ENCODE data around the gene SLC22A7. TPM values are rescaled to one million over a fixed set of nuclear protein-coding genes. Genes with fewer than 3 reads are reported as not detected.

The SLC22A7 gene
- total and polyA plus RNA-seq, 2 experiments from 2014 or later, result 0.31 TPM; not detected in 1

- TF ChIP-seq ZNF462 (CRISPR knock-in tag; IDR thresholded peaks at IDR 0.05) (no peak), NANOG (IDR thresholded peaks at IDR 0.05; ENCODE audit: borderline replicate concordance) (no peak), POLR2AphosphoS5 (IDR thresholded peaks at IDR 0.05; ENCODE audit: low read depth) (no peak), EZH2 (IDR thresholded peaks at IDR 0.05; ENCODE audit: low read depth, unreplicated experiment) (no peak), ZNF331 (CRISPR knock-in tag; IDR thresholded peaks at IDR 0.05; ENCODE audit: low read depth) (no peak), CTCF (conservative IDR thresholded peaks at IDR 0.05; ENCODE audit: low read depth in 2 of 2) (no peak)
Observed at GRCh38 chr6:43258180-43258579, 39.9 kb upstream of the SLC22A7 start (continued).
